H9 (cell line): ENCODE results near the gene KRTAP5-1. TPM values are rescaled to one million over a fixed set of nuclear protein-coding genes. Genes with fewer than 3 reads are reported as not detected.
"Not testable (repeated sequence)": the region's sequence is repeated elsewhere in the genome, so short reads cannot be mapped to it uniquely, and the experiment has no call there.

Experiments used
- DNase-seq: peaks from one replicate; pipeline ENCODE4 v3.0.0-alpha.2; 2017
- H2AFZ ChIP-seq: one replicate; pipeline ENCODE4 v1.6.1; 2013; ENCODE audit warnings: mild to moderate bottlenecking, low read length, control low read depth, moderate library complexity
- H2AK5ac ChIP-seq: 2 replicates; pipeline ENCODE4 v1.6.1; 2013; ENCODE audit warnings: low read length, control low read depth, mixed read lengths; ENCODE audit not compliant: insufficient read length
- H2BK120ac ChIP-seq: one replicate; pipeline ENCODE4 v1.6.1; 2013; ENCODE audit warnings: low read depth, mild to moderate bottlenecking, low read length, control low read depth, inconsistent platforms; ENCODE audit not compliant: poor library complexity, severe bottlenecking
- H2BK12ac ChIP-seq: 2 replicates; pipeline ENCODE4 v1.6.1; 2013; ENCODE audit warnings: low read length, control low read depth, mixed read lengths, low read depth; ENCODE audit not compliant: insufficient read length
- H2BK15ac ChIP-seq: 2 replicates; pipeline ENCODE4 v1.6.1; 2013; ENCODE audit warnings: low read depth, low read length, control low read depth
- H2BK20ac ChIP-seq: one replicate; pipeline ENCODE4 v1.6.1; 2013; ENCODE audit warnings: low read depth, mild to moderate bottlenecking, low read length, control low read depth, inconsistent platforms; ENCODE audit not compliant: poor library complexity, severe bottlenecking
- H2BK5ac ChIP-seq: 2 replicates; pipeline ENCODE4 v1.6.1; 2013; ENCODE audit warnings: low read length, control low read depth, mixed read lengths; ENCODE audit not compliant: insufficient read length
- H3K14ac ChIP-seq: 2 replicates; pipeline ENCODE4 v1.6.1; 2013; ENCODE audit warnings: low read length, control low read depth; ENCODE audit not compliant: insufficient read depth
- H3K18ac ChIP-seq: 2 replicates; pipeline ENCODE4 v1.6.1; 2013; ENCODE audit warnings: low read depth, mild to moderate bottlenecking, mixed read lengths, low read length, control low read depth; ENCODE audit not compliant: insufficient read length
- H3K23ac ChIP-seq: 2 replicates; pipeline ENCODE4 v1.6.1; 2013; ENCODE audit warnings: low read length, control low read depth, mixed read lengths, low read depth; ENCODE audit not compliant: insufficient read length
- H3K23me2 ChIP-seq: 2 replicates; pipeline ENCODE4 v1.6.1; 2013; ENCODE audit warnings: low read depth, mild to moderate bottlenecking, mixed read lengths, low read length, control low read depth; ENCODE audit not compliant: insufficient read length, poor library complexity, severe bottlenecking
- H3K27ac ChIP-seq: 2 replicates; pipeline ENCODE4 v1.5.1; 2013; ENCODE audit warnings: low read length, control low read depth, mixed read lengths, low read depth; ENCODE audit not compliant: insufficient read length
- H3K27me3 ChIP-seq: 2 replicates; pipeline ENCODE4 v1.6.1; 2013; ENCODE audit warnings: low read length, control low read depth, inconsistent platforms; ENCODE audit not compliant: insufficient read depth
- H3K4ac ChIP-seq: 2 replicates; pipeline ENCODE4 v1.6.1; 2013; ENCODE audit warnings: low read depth, mild to moderate bottlenecking, control low read depth, inconsistent platforms, low read length, moderate library complexity
- H3K4me1 ChIP-seq: 2 replicates; pipeline ENCODE4 v1.6.1; 2013; ENCODE audit warnings: low read length, control low read depth, inconsistent platforms; ENCODE audit not compliant: insufficient read depth
- H3K4me2 ChIP-seq: 2 replicates; pipeline ENCODE4 v1.6.1; 2013; ENCODE audit warnings: low read length, control low read depth, mixed read lengths; ENCODE audit not compliant: insufficient read length, insufficient read depth
- H3K56ac ChIP-seq: 2 replicates; pipeline ENCODE4 v1.6.1; 2013; ENCODE audit warnings: low read depth, mild to moderate bottlenecking, mixed read lengths, low read length, control low read depth; ENCODE audit not compliant: insufficient read length
- H3K79me1 ChIP-seq: 2 replicates; pipeline ENCODE4 v1.6.1; 2013; ENCODE audit warnings: low read depth, mild to moderate bottlenecking, moderate library complexity, low read length, control low read depth, inconsistent platforms; ENCODE audit not compliant: insufficient read depth, poor library complexity, severe bottlenecking
- H3K79me2 ChIP-seq: 2 replicates; pipeline ENCODE4 v1.6.1; 2013; ENCODE audit warnings: low read length, control low read depth, inconsistent platforms; ENCODE audit not compliant: insufficient read depth
- H3K9ac ChIP-seq: 2 replicates; pipeline ENCODE4 v1.6.1; 2013; ENCODE audit warnings: low read length, control low read depth, mixed read lengths; ENCODE audit not compliant: insufficient read length; ENCODE audit errors: extremely low read depth
- H3K9me3 ChIP-seq: one replicate; pipeline ENCODE4 v1.6.1; 2013; ENCODE audit warnings: low read depth, low read length, inconsistent platforms; ENCODE audit not compliant: control insufficient read depth
- H3T11ph ChIP-seq: one replicate; pipeline ENCODE4 v1.6.1; 2013; ENCODE audit warnings: mild to moderate bottlenecking, low read length, control low read depth, inconsistent platforms
- H4K20me1 ChIP-seq: one replicate; pipeline ENCODE4 v1.6.1; 2013; ENCODE audit not compliant: control insufficient read depth, insufficient read length, insufficient read depth
- H4K5ac ChIP-seq: 2 replicates; pipeline ENCODE4 v1.6.1; 2013; ENCODE audit warnings: low read depth, mild to moderate bottlenecking, mixed read lengths, low read length, control low read depth; ENCODE audit not compliant: insufficient read length
- H4K8ac ChIP-seq: replicated peaks from 2 replicates; pipeline ENCODE4 v1.6.1; 2013; ENCODE audit warnings: low read length, control low read depth, mixed read lengths, low read depth; ENCODE audit not compliant: insufficient read length
- H4K91ac ChIP-seq: 2 replicates; pipeline ENCODE4 v1.6.1; 2013; ENCODE audit warnings: low read depth, mild to moderate bottlenecking, moderate library complexity, mixed read lengths, low read length, control low read depth; ENCODE audit not compliant: insufficient read length
- H3K27ac Mint-ChIP-seq, 3 experiments: 2 replicates in 2 of 3; 3 replicates in 1 of 3; pipeline ENCODE4 v1.8.0; 2020 to 2021; ENCODE audit warnings: mixed read lengths in 3 of 3, mild to moderate bottlenecking in 1 of 3, moderate library complexity in 1 of 3
- H3K27me3 Mint-ChIP-seq: 2 replicates; pipeline ENCODE4 v1.8.0; 2021; ENCODE audit warnings: low read depth, mild to moderate bottlenecking, moderate library complexity, mixed read lengths
- H3K36me3 Mint-ChIP-seq, 3 experiments: 2 replicates in 2 of 3; 3 replicates in 1 of 3; pipeline ENCODE4 v1.8.0; 2020 to 2021; ENCODE audit warnings: low read depth in 3 of 3, mixed read lengths in 3 of 3; ENCODE audit not compliant: insufficient read depth in 1 of 3
- H3K4me1 Mint-ChIP-seq, 2 experiments: 2 replicates each; pipeline ENCODE4 v1.8.0; 2020; ENCODE audit warnings: mixed read lengths in 2 of 2
- H3K4me3 Mint-ChIP-seq, 2 experiments: 2 replicates in 1 of 2; 3 replicates in 1 of 2; pipeline ENCODE4 v1.8.0; 2020 to 2021; ENCODE audit warnings: mild to moderate bottlenecking in 2 of 2, mixed read lengths in 2 of 2, moderate library complexity in 1 of 2
- H3K9me3 Mint-ChIP-seq, 2 experiments: 2 replicates in 1 of 2; 3 replicates in 1 of 2; pipeline ENCODE4 v1.8.0; 2020; ENCODE audit warnings: mild to moderate bottlenecking in 2 of 2, mixed read lengths in 2 of 2, moderate library complexity in 1 of 2
- WGBS: extraction: QIAGEN DNeasy Blood & Tissue Kit; methylation state at CpG from one replicate; pipeline ENCODE4 v1.1.7; 2013; ENCODE audit warnings: missing lambda C conversion rate, low lambda C conversion rate, mixed read lengths; ENCODE audit not compliant: insufficient read length; ENCODE audit errors: extremely low coverage; 5-methylcytosine and 5-hydroxymethylcytosine counted together
- total RNA-seq: library from RNA; stranded (reverse); gene quantifications from 2 replicates; pipeline ENCODE4 v1.2.1, GENCODE V29; 2021
- TF ChIP-seq, protein P1 (sequence below): fragments of 200-600 bp; sonication (generic); conservative IDR thresholded peaks from 3 replicates; pipeline ENCODE4 v1.8.0; 2021; ENCODE audit warnings: antibody characterized with exemption, mild to moderate bottlenecking

KRTAP5-1 gene
- total RNA-seq, 1 experiment from 2014 or later, result not detected

- H3K4me2 ChIP-seq, result no peak overlapping the region
- peaks cover 46% of the 10 kb centered on the region for H3K27me3 Mint-ChIP-seq
- no peak overlapping the region for H2AFZ ChIP-seq
- H3K79me1 ChIP-seq, result no peaks in the 10 kb centered on the region
- H2BK12ac ChIP-seq, result no peak overlapping the region
- no peak overlapping the region for H3K23ac ChIP-seq
- no peak overlapping the region for H3K27ac Mint-ChIP-seq
- H3K9me3 ChIP-seq, result no peaks in the 10 kb centered on the region
- no peaks in the 10 kb centered on the region for H3K79me2 ChIP-seq
- DNase-seq, result no peak
- H4K5ac ChIP-seq, result no peak overlapping the region
- H3K56ac ChIP-seq, result no peak overlapping the region
- TF ChIP-seq, protein P1, sequence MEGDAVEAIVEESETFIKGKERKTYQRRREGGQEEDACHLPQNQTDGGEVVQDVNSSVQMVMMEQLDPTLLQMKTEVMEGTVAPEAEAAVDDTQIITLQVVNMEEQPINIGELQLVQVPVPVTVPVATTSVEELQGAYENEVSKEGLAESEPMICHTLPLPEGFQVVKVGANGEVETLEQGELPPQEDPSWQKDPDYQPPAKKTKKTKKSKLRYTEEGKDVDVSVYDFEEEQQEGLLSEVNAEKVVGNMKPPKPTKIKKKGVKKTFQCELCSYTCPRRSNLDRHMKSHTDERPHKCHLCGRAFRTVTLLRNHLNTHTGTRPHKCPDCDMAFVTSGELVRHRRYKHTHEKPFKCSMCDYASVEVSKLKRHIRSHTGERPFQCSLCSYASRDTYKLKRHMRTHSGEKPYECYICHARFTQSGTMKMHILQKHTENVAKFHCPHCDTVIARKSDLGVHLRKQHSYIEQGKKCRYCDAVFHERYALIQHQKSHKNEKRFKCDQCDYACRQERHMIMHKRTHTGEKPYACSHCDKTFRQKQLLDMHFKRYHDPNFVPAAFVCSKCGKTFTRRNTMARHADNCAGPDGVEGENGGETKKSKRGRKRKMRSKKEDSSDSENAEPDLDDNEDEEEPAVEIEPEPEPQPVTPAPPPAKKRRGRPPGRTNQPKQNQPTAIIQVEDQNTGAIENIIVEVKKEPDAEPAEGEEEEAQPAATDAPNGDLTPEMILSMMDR, result no peak
- H3K27ac ChIP-seq, result no peak overlapping the region
- H2BK15ac ChIP-seq, result no peak overlapping the region
- peaks cover 4 to 8% (median 4%) of the 10 kb centered on the region in 3 experiments; a peak in 6 of 7 replicates for H3K36me3 Mint-ChIP-seq
- no peaks in the 10 kb centered on the region for H3K27me3 ChIP-seq
- H4K20me1 ChIP-seq, result no peaks in the 10 kb centered on the region
- H3K14ac ChIP-seq, result no peak overlapping the region
- H2BK5ac ChIP-seq, result no peak overlapping the region
- H3K18ac ChIP-seq, result no peak overlapping the region
- H3T11ph ChIP-seq, result no peak overlapping the region
- no CpG with 5 or more reads among the region's 1 CpG for WGBS
- H3K9ac ChIP-seq, result no peak overlapping the region
- no peak overlapping the region for H3K4ac ChIP-seq
- no peak overlapping the region for H2BK20ac ChIP-seq
- no peaks in the 10 kb centered on the region for H3K23me2 ChIP-seq
- peaks cover 13 to 19% of the 10 kb centered on the region in 2 experiments for H3K9me3 Mint-ChIP-seq
- H2BK120ac ChIP-seq, result no peak overlapping the region
- no peak overlapping the region for H3K4me3 Mint-ChIP-seq
- no peak overlapping the region for H4K91ac ChIP-seq
- no peaks in the 10 kb centered on the region for H3K4me1 ChIP-seq
- H3K4me1 Mint-ChIP-seq, result peaks cover 15 to 22% of the 10 kb centered on the region in 2 experiments
- H4K8ac ChIP-seq, result no peak overlapping the region
- no peak overlapping the region for H2AK5ac ChIP-seq
These were observed 18.5 kb upstream of the KRTAP5-1 start for GRCh38 chr11:1603629-1604028.

- not testable (repeated sequence) for H4K5ac ChIP-seq, H2AK5ac ChIP-seq, H3K4me2 ChIP-seq, H3K4me3 Mint-ChIP-seq, H2BK5ac ChIP-seq, H3K14ac ChIP-seq, H3K27me3 ChIP-seq, H3K79me2 ChIP-seq, H4K91ac ChIP-seq, H4K20me1 ChIP-seq, H3K4me1 ChIP-seq, H3K4ac ChIP-seq, H3K9ac ChIP-seq, H3K36me3 Mint-ChIP-seq, H3K9me3 ChIP-seq, H3K23me2 ChIP-seq, H3K27ac ChIP-seq, H2BK12ac ChIP-seq, H3K79me1 ChIP-seq, H2AFZ ChIP-seq, H3K23ac ChIP-seq, H3K56ac ChIP-seq, H2BK20ac ChIP-seq, H3K18ac ChIP-seq, H2BK120ac ChIP-seq, H3T11ph ChIP-seq, DNase-seq, H2BK15ac ChIP-seq, H3K27ac Mint-ChIP-seq, H4K8ac ChIP-seq
- Mint-ChIP-seq H3K27me3 (peaks cover 45% of the 10 kb centered on the region), H3K4me1 (peaks cover 18 to 25% of the 10 kb centered on the region in 2 experiments), H3K9me3 (peaks cover 13 to 19% of the 10 kb centered on the region in 2 experiments)
- no CpG with 5 or more reads among the region's 3 CpGs for WGBS
These were observed 16.6 kb upstream of the KRTAP5-1 start for GRCh38 chr11:1601663-1602062.
